ENCODE results near the gene BCL2L12.

DNA sequence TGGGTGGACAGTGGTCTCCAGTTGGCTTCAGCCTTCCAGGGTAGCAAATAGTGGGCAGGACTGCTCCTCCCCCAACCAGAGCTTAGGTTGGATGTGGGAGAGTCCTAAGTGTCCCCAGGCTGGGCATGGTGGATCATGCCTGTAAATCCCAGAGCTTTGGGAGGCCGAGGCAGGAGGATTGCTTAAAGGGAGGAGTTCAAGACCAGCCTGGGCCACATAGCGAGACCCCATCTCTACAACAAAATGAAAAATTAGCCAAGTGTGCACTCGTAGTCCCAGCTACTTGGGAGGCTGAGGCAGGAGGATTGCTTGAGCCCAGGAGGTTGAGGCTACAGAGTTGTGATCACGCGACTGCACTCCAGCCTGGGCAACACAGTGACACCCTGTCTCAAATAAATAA is 33.2 kb upstream of the BCL2L12 start:
- TF ChIP-seq EZH2 (IDR thresholded peaks at IDR 0.05; ENCODE audit: borderline replicate concordance, insufficient read depth, low read depth, low read length, poor library complexity, severe bottlenecking), result no peak
- TF ChIP-seq, protein P1, sequence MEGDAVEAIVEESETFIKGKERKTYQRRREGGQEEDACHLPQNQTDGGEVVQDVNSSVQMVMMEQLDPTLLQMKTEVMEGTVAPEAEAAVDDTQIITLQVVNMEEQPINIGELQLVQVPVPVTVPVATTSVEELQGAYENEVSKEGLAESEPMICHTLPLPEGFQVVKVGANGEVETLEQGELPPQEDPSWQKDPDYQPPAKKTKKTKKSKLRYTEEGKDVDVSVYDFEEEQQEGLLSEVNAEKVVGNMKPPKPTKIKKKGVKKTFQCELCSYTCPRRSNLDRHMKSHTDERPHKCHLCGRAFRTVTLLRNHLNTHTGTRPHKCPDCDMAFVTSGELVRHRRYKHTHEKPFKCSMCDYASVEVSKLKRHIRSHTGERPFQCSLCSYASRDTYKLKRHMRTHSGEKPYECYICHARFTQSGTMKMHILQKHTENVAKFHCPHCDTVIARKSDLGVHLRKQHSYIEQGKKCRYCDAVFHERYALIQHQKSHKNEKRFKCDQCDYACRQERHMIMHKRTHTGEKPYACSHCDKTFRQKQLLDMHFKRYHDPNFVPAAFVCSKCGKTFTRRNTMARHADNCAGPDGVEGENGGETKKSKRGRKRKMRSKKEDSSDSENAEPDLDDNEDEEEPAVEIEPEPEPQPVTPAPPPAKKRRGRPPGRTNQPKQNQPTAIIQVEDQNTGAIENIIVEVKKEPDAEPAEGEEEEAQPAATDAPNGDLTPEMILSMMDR (IDR thresholded peaks at IDR 0.05), result no peak

Data from B cell (primary cell).